OCI-LY7 (cell line): Measurements from ENCODE around the gene ZNF771.
A peak's percentile ranks its signal among the peaks of the same experiment; 100 is the strongest.

ENCODE experiments used
- CTCF ChIP-seq: fragments of 200-600 bp; sonication (generic); conservative IDR thresholded peaks from 2 replicates; pipeline ENCODE4 v1.5.1; 2014; ENCODE audit warnings: mild to moderate bottlenecking, antibody characterized with exemption, low read length, moderate library complexity, mixed read lengths
- EZH2phosphoT487 ChIP-seq: fragments of 200-600 bp; sonication (generic); IDR thresholded peaks from 2 replicates; pipeline ENCODE4 v1.6.1; 2018; ENCODE audit warnings: low read depth, borderline replicate concordance, mild to moderate bottlenecking, mixed run types, antibody characterized with exemption, low read length, moderate library complexity, mixed read lengths

GRCh38 chr16:30371248-30371816 lies 36.1 kb upstream of the ZNF771 start:
- TF ChIP-seq CTCF, result peak; percentile 18; the same call in 1 of the 2 replicates
- TF ChIP-seq EZH2phosphoT487, result no peak
